ENCODE data around the gene CERS6.

- TF ChIP-seq POLR2A (IDR thresholded peaks at IDR 0.05) = no peak
- TF ChIP-seq CTCF (IDR thresholded peaks at IDR 0.05) = no peak
Measured at GRCh38 chr2:168697668-168698121, 241.6 kb downstream of the CERS6 start.
